Smooth muscle cell (in vitro differentiated cells): Measurements from ENCODE around the gene C1D. TPM values are rescaled to one million over a fixed set of nuclear protein-coding genes. Genes with fewer than 3 reads are reported as not detected.

Experiments
- DNase-seq: peaks from one replicate; lab custom pipeline; 2025; ENCODE audit not compliant: unreplicated experiment; lab: John Stamatoyannopoulos, UW
- H2AFZ ChIP-seq: fragments of 200-600 bp; sonication (generic); 2 replicates; pipeline ENCODE4 v1.6.0; 2016; ENCODE audit warnings: antibody characterized with exemption, low read depth, mild to moderate bottlenecking
- H3F3A ChIP-seq: fragments of 200-600 bp; sonication (generic); 2 replicates; pipeline ENCODE4 v1.6.0; 2017; ENCODE audit warnings: antibody characterized with exemption, low read depth
- H3K27ac ChIP-seq: fragments of 200-600 bp; sonication (generic); 2 replicates; pipeline ENCODE4 v1.5.1; 2016; ENCODE audit warnings: low read depth, mild to moderate bottlenecking
- H3K27me3 ChIP-seq: fragments of 200-600 bp; sonication (generic); 2 replicates; pipeline ENCODE4 v1.6.1; 2016; ENCODE audit warnings: low read depth, mild to moderate bottlenecking
- H3K36me3 ChIP-seq: fragments of 200-600 bp; sonication (generic); 2 replicates; pipeline ENCODE4 v1.5.1; 2016; ENCODE audit warnings: low read depth
- H3K4me1 ChIP-seq: fragments of 200-600 bp; sonication (generic); 2 replicates; pipeline ENCODE4 v1.5.1; 2016; ENCODE audit warnings: low read depth
- H3K4me2 ChIP-seq: fragments of 200-600 bp; sonication (generic); 2 replicates; pipeline ENCODE4 v1.6.0; 2016; ENCODE audit warnings: mild to moderate bottlenecking
- H3K4me3 ChIP-seq: fragments of 200-600 bp; sonication (generic); 2 replicates; pipeline ENCODE4 v1.5.1; 2016; ENCODE audit warnings: mild to moderate bottlenecking
- H3K79me2 ChIP-seq: fragments of 200-600 bp; sonication (generic); 2 replicates; pipeline ENCODE4 v1.6.0; 2016; ENCODE audit warnings: low read depth, mild to moderate bottlenecking
- H3K9ac ChIP-seq: fragments of 200-600 bp; sonication (generic); 2 replicates; pipeline ENCODE4 v1.6.0; 2016; ENCODE audit warnings: low read depth
- H3K9me3 ChIP-seq: fragments of 200-600 bp; sonication (generic); replicated peaks from 2 replicates; pipeline ENCODE4 v1.5.1; 2016; ENCODE audit warnings: low read depth
- H4K20me1 ChIP-seq: fragments of 200-600 bp; sonication (generic); 2 replicates; pipeline ENCODE4 v1.6.0; 2016; ENCODE audit warnings: low read depth
- CTCF ChIP-seq: fragments of 200-600 bp; sonication (generic); IDR thresholded peaks from 2 replicates; pipeline ENCODE4 v1.5.1; 2017; ENCODE audit warnings: borderline replicate concordance, mild to moderate bottlenecking, antibody characterized with exemption; ENCODE audit not compliant: insufficient read depth, poor library complexity, severe bottlenecking
- WGBS: methylation state at CpG from one replicate; pipeline ENCODE4 v1.1.7; 2016; ENCODE audit warnings: low lambda C conversion rate; 5-methylcytosine and 5-hydroxymethylcytosine counted together
- polyA plus RNA-seq: library from polyadenylated mRNA; unstranded; fragments of >200 nt; fragmentation: Nextera tagmentation; extraction: Ambion mirVana; gene quantifications from 2 replicates; pipeline ENCODE4 v1.2.1, GENCODE V29; 2016
- total RNA-seq: library from RNA; depleted of rRNA; stranded (reverse); fragments of >200 nt; gene quantifications from 2 replicates; pipeline ENCODE4 v1.2.3, GENCODE V29; 2014

The C1D gene
- total and polyA plus RNA-seq, 2 experiments from 2014 or later: 25.8 to 53.8 TPM

- no peaks in the 10 kb centered on the region for H3K79me2 ChIP-seq
- no peak for TF ChIP-seq CTCF
- WGBS: 86% methylated on average over 1 of the region's 1 CpG
- no peak overlapping the region for H2AFZ ChIP-seq
- no peaks in the 10 kb centered on the region for H3K4me1 ChIP-seq
- no peaks in the 10 kb centered on the region for H3K36me3 ChIP-seq
- no peak overlapping the region for H3K9ac ChIP-seq
- H3F3A ChIP-seq: no peaks in the 10 kb centered on the region
- no peaks in the 10 kb centered on the region for H3K27me3 ChIP-seq
- H3K27ac ChIP-seq: no peak overlapping the region
- no peaks in the 10 kb centered on the region for H4K20me1 ChIP-seq
- H3K4me2 ChIP-seq: no peak overlapping the region
- DNase-seq: no peak
- H3K9me3 ChIP-seq: no peaks in the 10 kb centered on the region
- no peak overlapping the region for H3K4me3 ChIP-seq
Observed at GRCh38 chr2:68100189-68100588, 37.4 kb upstream of the C1D start.

GRCh38 chr2:68099260-68099659 lies 36.5 kb upstream of the C1D start:
- Histone ChIP-seq H3K4me1 (no peaks in the 10 kb centered on the region), H3K9me3 (no peaks in the 10 kb centered on the region), H3K27ac (no peak overlapping the region), H3K9ac (no peak overlapping the region), H3K79me2 (no peaks in the 10 kb centered on the region), H3F3A (no peaks in the 10 kb centered on the region), H3K27me3 (no peaks in the 10 kb centered on the region), H4K20me1 (no peaks in the 10 kb centered on the region), H3K36me3 (no peaks in the 10 kb centered on the region), H3K4me2 (no peak overlapping the region), H3K4me3 (no peak overlapping the region), H2AFZ (no peak overlapping the region)
- no peak for TF ChIP-seq CTCF
- no peak for DNase-seq
- WGBS: 90% methylated on average over 8 of the region's 8 CpGs

- H3K27ac ChIP-seq: no peak overlapping the region
- H3K4me3 ChIP-seq: no peak overlapping the region
- no peak for DNase-seq
- H3K27me3 ChIP-seq: no peaks in the 10 kb centered on the region
- H3K4me1 ChIP-seq: no peaks in the 10 kb centered on the region
- H3K36me3 ChIP-seq: no peaks in the 10 kb centered on the region
- no peaks in the 10 kb centered on the region for H3K79me2 ChIP-seq
- H2AFZ ChIP-seq: no peak overlapping the region
- 77% methylated on average over 3 of the region's 3 CpGs for WGBS
- no peaks in the 10 kb centered on the region for H3F3A ChIP-seq
- H4K20me1 ChIP-seq: no peaks in the 10 kb centered on the region
- TF ChIP-seq CTCF: no peak
- H3K9ac ChIP-seq: no peak overlapping the region
- no peaks in the 10 kb centered on the region for H3K9me3 ChIP-seq
- no peak overlapping the region for H3K4me2 ChIP-seq
Observed at GRCh38 chr2:68098291-68098797, 35.5 kb upstream of the C1D start.

- H3K27ac ChIP-seq: no peak overlapping the region
- 56% methylated on average over 1 of the region's 1 CpG for WGBS
- H3K9ac ChIP-seq: no peak overlapping the region
- no peak for DNase-seq
- no peak for TF ChIP-seq CTCF
- H3K4me1 ChIP-seq: no peaks in the 10 kb centered on the region
- H3K79me2 ChIP-seq: no peaks in the 10 kb centered on the region
- H3F3A ChIP-seq: no peaks in the 10 kb centered on the region
- no peaks in the 10 kb centered on the region for H3K36me3 ChIP-seq
- no peaks in the 10 kb centered on the region for H4K20me1 ChIP-seq
- H2AFZ ChIP-seq: no peak overlapping the region
- H3K27me3 ChIP-seq: no peaks in the 10 kb centered on the region
- H3K9me3 ChIP-seq: no peaks in the 10 kb centered on the region
- no peak overlapping the region for H3K4me2 ChIP-seq
- H3K4me3 ChIP-seq: no peak overlapping the region
Observed at GRCh38 chr2:68094111-68094510, 31.3 kb upstream of the C1D start.
